Psoas muscle (tissue), 8 donors: ENCODE measurements around the gene PTGIR. TPM values are rescaled to one million over a fixed set of nuclear protein-coding genes. Genes with fewer than 3 reads are reported as not detected.
A peak's percentile ranks its signal among the peaks of the same experiment; 100 is the strongest.

Experiments
- ATAC-seq, 4 donors: fragments of 200-7000 bp; cut with Tn5 transposase; one replicate each; pipeline ENCODE4 v1.9.1; 2020; ENCODE audit warnings: moderate library complexity in 3 of 4, mild to moderate bottlenecking in 2 of 4
- DNase-seq, 2 donors: peaks; one replicate each; pipeline ENCODE4 v3.0.0-alpha.2; 2020
- H3K27ac ChIP-seq: fragments of 200-600 bp; one replicate; pipeline ENCODE4 v1.8.0; 2022
- H3K27me3 ChIP-seq, 3 donors: fragments of 200-600 bp in 1 of 3; one replicate each; pipeline versions ENCODE4 v1.6.1 to v1.8.0; 2013 to 2022; ENCODE audit warnings: low read length in 2 of 3, mild to moderate bottlenecking in 2 of 3, moderate library complexity in 1 of 3; ENCODE audit not compliant: insufficient read depth in 3 of 3
- H3K36me3 ChIP-seq, 2 donors: fragments of 200-600 bp in 1 of 2; one replicate each; pipeline versions ENCODE4 v1.6.1 to v1.8.0; 2013 to 2022; ENCODE audit warnings: low read depth in 1 of 2, mild to moderate bottlenecking in 1 of 2, moderate library complexity in 1 of 2; ENCODE audit not compliant: insufficient read depth in 1 of 2
- H3K4me1 ChIP-seq: fragments of 200-600 bp; one replicate; pipeline ENCODE4 v1.8.0; 2022
- H3K4me3 ChIP-seq: fragments of 200-600 bp; one replicate; pipeline ENCODE4 v1.8.0; 2022; ENCODE audit warnings: mild to moderate bottlenecking
- H3K9me3 ChIP-seq: fragments of 200-600 bp; one replicate; pipeline ENCODE4 v1.8.0; 2022
- CTCF ChIP-seq: fragments of 200-600 bp; IDR thresholded peaks from one replicate; pipeline ENCODE4 v1.8.0; 2022; ENCODE audit warnings: antibody characterized with exemption
- WGBS, 3 donors: extraction: QIAGEN DNeasy Blood & Tissue Kit; methylation state at CpG; one replicate each; pipeline versions ENCODE4 v1.1.6 to v1.1.7; 2013; 5-methylcytosine and 5-hydroxymethylcytosine counted together
- intact Hi-C, 2 donors: fragments of 100-400 bp; cut with DNase I; formaldehyde crosslinking; loops; one replicate each; pipeline versions ENCODE4 v1.11.0 to v1.14.2; 2022
- polyA plus RNA-seq, 3 donors: library from polyadenylated mRNA; stranded (reverse); fragments of 200-250 nt; gene quantifications; one replicate each; pipeline ENCODE4 v1.2.3, GENCODE V29; 2013
- total RNA-seq, 4 donors: library from RNA; stranded (reverse); fragmentation: NEBNext Ultra II Directional in 2 of 4; extraction: Animal tissue kit (Norgen Biotek cat#: 25700) in 2 of 4; gene quantifications; one replicate each; pipeline versions ENCODE4 v1.2.1 to v1.2.4, GENCODE V29; 2021 to 2023
- donor health status: healthy with polysubstance abuse.
- donor health status: DM: no; HTN: no; CAD: no; lungs with moderate emphysema.
- donor health status: Bipolar disorder and iron deficiency.
- donor health status: healthy.
- donor health status: DM: yes; HTN: yes; CAD: no.
- donor health status: DM: no; HTN: no; CAD: no.
- donor health status: DM: no; HTN: no; CAD: no.
- donor health status: DM: yes; HTN: yes; CAD: no.

Gene PTGIR
- total and polyA plus RNA-seq, 7 donors = 0.74 to 7.0 (median 1.2) TPM

GRCh38 chr19:46599716-46600373, 25.0 kb downstream of the PTGIR start:
- no peak for TF ChIP-seq CTCF
- Histone ChIP-seq H3K27ac (peak overlapping the region; percentile 97), H3K9me3 (peaks cover 14% of the 10 kb centered on the region), H3K36me3 (no peaks in the 10 kb centered on the region), H3K4me3 (peak overlapping the region; percentile 82), H3K4me1 (peaks cover 15% of the 10 kb centered on the region), H3K27me3 (no peaks in the 10 kb centered on the region)
- intact Hi-C loops = no loop called here
- DNase-seq (no peak), ATAC-seq (no peak)
- WGBS, 3 donors = 61 to 71% (median 70%) methylated on average over 9 of the region's 9 CpGs

GRCh38 chr19:46598372-46598917, 26.4 kb downstream of the PTGIR start:
- Histone ChIP-seq H3K27me3 (no peaks in the 10 kb centered on the region), H3K4me3 (no peak overlapping the region), H3K36me3 (no peaks in the 10 kb centered on the region), H3K9me3 (peaks cover 14% of the 10 kb centered on the region), H3K4me1 (peaks cover 6% of the 10 kb centered on the region), H3K27ac (no peak overlapping the region)
- TF ChIP-seq CTCF = no peak
- ATAC-seq = no peak
- DNase-seq = no peak
- intact Hi-C loops = no loop called here
- WGBS, 3 donors = 95 to 99% (median 96%) methylated on average over 4 of the region's 4 CpGs

GRCh38 chr19:46596008-46596407, 28.9 kb downstream of the PTGIR start:
- Histone ChIP-seq H3K4me1 (no peaks in the 10 kb centered on the region), H3K4me3 (no peak overlapping the region), H3K27ac (no peak overlapping the region), H3K36me3 (no peaks in the 10 kb centered on the region), H3K9me3 (peaks cover 14% of the 10 kb centered on the region), H3K27me3 (no peaks in the 10 kb centered on the region)
- intact Hi-C loops = no loop called here
- no peak for DNase-seq
- ATAC-seq = no peak
- 74 to 84% (median 79%) methylated on average over 5 to 6 of the region's 6 CpGs for WGBS, 3 donors
- no peak for TF ChIP-seq CTCF

GRCh38 chr19:46591870-46592269, 33.0 kb downstream of the PTGIR start:
- WGBS, 3 donors = 83 to 89% (median 84%) methylated on average over 3 of the region's 3 CpGs
- intact Hi-C loops = no loop called here
- no peak for ATAC-seq

More at GRCh38 chr19:46591870-46592269, 33.0 kb downstream of the PTGIR start:
- H3K27ac ChIP-seq = no peak overlapping the region
- H3K27me3 ChIP-seq = no peaks in the 10 kb centered on the region
- no peak for DNase-seq
- no peaks in the 10 kb centered on the region for H3K9me3 ChIP-seq
- no peak overlapping the region for H3K4me3 ChIP-seq
- H3K36me3 ChIP-seq = no peaks in the 10 kb centered on the region
- H3K4me1 ChIP-seq = no peaks in the 10 kb centered on the region
- no peak for TF ChIP-seq CTCF
